SK-N-MC (cell line): ENCODE data around the gene MRPL19.
"Not testable (repeated sequence)": the region's sequence is repeated elsewhere in the genome, so short reads cannot be mapped to it uniquely, and the experiment has no call there.

ENCODE experiments used
- EZH2 ChIP-seq: fragments of 200-600 bp; sonication (generic); IDR thresholded peaks from one replicate; pipeline ENCODE4 v1.6.1; 2017; ENCODE audit warnings: antibody characterized with exemption
- FOXP2 ChIP-seq: optimal IDR thresholded peaks from 2 replicates; pipeline ENCODE3; 2011; ENCODE audit warnings: mild to moderate bottlenecking, moderate library complexity; ENCODE audit not compliant: insufficient read depth; ENCODE audit errors: extremely low read length, control extremely low read depth
- POLR2AphosphoS5 ChIP-seq: IDR thresholded peaks from 2 replicates; pipeline ENCODE4 v1.6.1; 2012; ENCODE audit warnings: mild to moderate bottlenecking, low read depth, low read length, borderline replicate concordance

DNA sequence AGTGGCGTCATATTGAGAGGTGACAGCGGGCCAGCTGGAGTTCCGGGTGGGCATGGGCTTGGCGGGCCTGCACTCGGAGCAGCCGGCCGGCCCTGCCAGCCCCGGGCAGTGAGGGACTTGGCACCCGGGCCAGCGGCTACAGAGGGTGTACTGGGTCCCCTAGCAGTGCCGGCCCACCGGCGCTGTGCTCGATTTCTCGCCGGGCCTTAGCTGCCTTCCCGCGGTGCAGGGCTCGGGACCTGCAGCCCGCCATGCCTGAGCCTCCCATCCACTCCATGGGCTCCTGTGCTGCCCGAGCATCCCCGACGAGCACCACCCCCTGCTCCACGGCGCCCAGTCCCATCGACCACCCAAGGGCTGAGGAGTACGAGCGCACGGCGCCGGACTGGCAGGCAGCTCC is 65.0 kb downstream of the MRPL19 start:
- not testable (repeated sequence) for TF ChIP-seq POLR2AphosphoS5, EZH2, FOXP2
